AG09309 (cell line): ENCODE results near the gene CELA2B.
"Not testable (repeated sequence)": the region's sequence is repeated elsewhere in the genome, so short reads cannot be mapped to it uniquely, and the experiment has no call there.

ENCODE experiments used
- DNase-seq: peaks from one replicate; pipeline ENCODE4 v3.0.0-alpha.2; 2010; ENCODE audit warnings: low read depth
- H3K4me3 ChIP-seq: 2 replicates; pipeline ENCODE4 v1.5.1; 2011; ENCODE audit warnings: mild to moderate bottlenecking, low read depth, low read length, moderate library complexity; ENCODE audit not compliant: control insufficient read depth
- CTCF ChIP-seq: IDR thresholded peaks from 2 replicates; pipeline ENCODE4 v1.5.1; 2011; ENCODE audit warnings: mild to moderate bottlenecking, low read depth, low read length, inconsistent platforms; ENCODE audit not compliant: insufficient read depth, control insufficient read depth; ENCODE audit errors: missing control alignments

Gene CELA2B

DNA sequence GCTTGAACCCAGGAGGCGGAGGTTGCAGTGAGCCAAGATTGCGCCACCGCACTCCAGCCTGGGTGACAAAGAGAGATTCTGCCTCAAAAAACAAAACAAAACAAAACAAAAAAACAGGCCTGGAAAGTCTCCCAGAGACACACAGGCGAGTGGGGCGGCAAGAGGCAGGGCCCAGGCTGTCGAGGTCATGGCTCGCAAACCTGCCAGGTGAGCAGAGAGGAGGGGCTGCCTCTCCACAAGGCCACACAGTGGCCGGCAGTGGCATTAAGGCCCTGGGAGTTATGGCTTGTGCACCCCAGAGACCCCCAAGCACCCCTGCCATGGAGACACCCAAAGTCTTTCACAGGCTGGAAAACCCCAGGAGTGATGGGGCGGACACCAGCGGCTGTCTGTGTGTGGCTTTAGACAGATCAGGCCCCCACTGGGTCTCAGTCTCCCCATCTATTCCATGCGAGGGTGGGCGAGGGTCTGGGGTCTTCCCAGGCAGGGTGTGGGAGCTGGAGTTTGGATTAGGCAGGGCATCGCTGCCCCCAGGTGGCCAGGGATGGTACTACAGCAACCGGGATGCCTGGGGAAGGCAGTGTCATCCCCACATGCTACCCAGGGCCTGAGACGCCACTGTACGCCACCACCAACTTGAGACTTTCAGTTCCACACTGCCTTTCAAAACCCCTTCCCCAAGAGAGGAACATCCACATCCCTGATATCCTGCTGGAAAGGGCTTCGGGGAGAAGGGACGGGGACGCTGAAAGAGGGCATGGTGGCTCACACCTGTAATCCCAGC is 44.9 kb upstream of the CELA2B start:
- no peak overlapping the region for H3K4me3 ChIP-seq
- TF ChIP-seq CTCF: peak; percentile 94
- DNase-seq: no peak

- TF ChIP-seq CTCF: no peak
- no peak for DNase-seq
- no peak overlapping the region for H3K4me3 ChIP-seq
These were observed 44.3 kb upstream of the CELA2B start for GRCh38 chr1:15431571-15431948.

- no peak overlapping the region for H3K4me3 ChIP-seq
- no peak for TF ChIP-seq CTCF
- no peak for DNase-seq
These were observed 43.6 kb upstream of the CELA2B start for GRCh38 chr1:15432324-15432723.

DNA sequence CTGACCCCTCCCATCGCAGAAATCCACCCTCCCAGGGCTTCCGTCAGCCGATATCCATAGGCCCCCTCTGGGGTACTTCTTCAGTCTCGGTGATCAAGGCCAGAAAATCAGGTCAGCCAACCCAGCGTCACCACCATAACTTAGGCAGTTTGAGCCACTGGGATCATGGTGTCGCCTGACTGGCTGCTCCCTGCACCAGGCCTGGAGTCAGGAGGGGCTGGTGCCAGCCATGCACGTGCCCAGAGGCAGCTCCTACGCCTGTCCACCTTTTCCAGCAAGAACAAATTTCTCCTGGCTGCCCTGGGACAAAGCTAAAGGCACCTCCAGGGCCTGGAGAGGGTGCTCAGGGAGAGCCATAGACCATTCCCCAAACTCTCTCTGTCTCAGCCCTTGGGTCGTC is 42.4 kb upstream of the CELA2B start:
- no peak for DNase-seq
- H3K4me3 ChIP-seq: no peak overlapping the region
- TF ChIP-seq CTCF: no peak

- not testable (repeated sequence) for H3K4me3 ChIP-seq
- peak; percentile 47 for DNase-seq
These were observed 41.2 kb upstream of the CELA2B start for GRCh38 chr1:15434739-15435138.

DNA sequence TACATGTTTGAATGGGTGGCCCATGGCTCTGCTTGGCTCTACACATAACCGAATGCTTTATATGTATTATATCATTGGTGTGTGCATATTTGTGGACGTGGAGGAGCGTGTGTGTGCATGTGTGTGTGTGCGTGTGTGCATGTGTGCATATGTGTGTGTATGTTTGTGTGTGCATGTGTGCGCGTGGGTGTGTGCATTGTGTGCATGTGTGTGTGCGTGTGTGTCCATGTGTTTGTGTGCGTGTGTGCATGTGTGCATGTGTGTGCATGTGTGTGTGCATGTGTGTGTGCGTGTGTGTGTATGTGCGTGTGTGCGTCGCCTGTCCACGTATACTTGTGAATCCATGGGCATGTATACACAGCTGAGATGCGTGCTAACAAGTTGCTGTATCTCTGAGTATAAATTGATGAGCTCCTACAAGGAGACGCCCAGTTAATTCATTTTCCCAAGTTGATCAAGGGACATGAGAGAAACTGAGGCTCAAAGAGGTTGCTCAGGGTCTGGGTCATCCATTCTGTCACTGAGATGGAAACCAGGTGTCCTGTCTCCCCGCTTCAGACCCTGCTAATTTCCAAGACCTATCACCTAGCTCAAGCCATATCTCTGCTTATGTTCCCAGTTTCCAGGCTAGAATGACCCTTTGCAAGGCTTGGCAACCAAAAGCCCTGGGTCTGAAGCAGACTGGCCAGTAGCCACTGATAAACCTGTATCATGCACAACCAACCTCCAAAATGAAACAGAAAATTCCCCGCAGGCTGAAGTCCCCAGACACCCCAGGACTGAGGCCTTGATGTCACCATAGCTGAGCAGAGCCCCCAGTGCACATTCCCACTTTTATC is 40.4 kb upstream of the CELA2B start:
- TF ChIP-seq CTCF: no peak
- no peak overlapping the region for H3K4me3 ChIP-seq

GRCh38 chr1:15436881-15437442 is 38.9 kb upstream of the CELA2B start:
- no peak for DNase-seq
- no peak for TF ChIP-seq CTCF
- no peak overlapping the region for H3K4me3 ChIP-seq

More for the DNA sequence above, 40.4 kb upstream of the CELA2B start:
- no peak for DNase-seq
